Measurements from ENCODE around the gene JMJD8.

Gene JMJD8

GRCh38 chr16:638034-638543 lies 46.0 kb downstream of the JMJD8 start:
- no peak for DNase-seq

- DNase-seq = peak; percentile 92
These were observed 46.8 kb downstream of the JMJD8 start for GRCh38 chr16:637081-638018.

- peak; percentile 96 for DNase-seq
These were observed 47.7 kb downstream of the JMJD8 start, which contains the start of gene METTL26 for GRCh38 chr16:636206-637080. METTL26 (minus strand) TSS chr16:636305; CDS start chr16:636290, 15 bp downstream.

GRCh38 chr16:635573-636205 lies 48.4 kb downstream of the JMJD8 start:
- no peak for DNase-seq

GRCh38 chr16:634996-635395 lies 49.1 kb downstream of the JMJD8 start:
- DNase-seq = no peak

- DNase-seq = no peak
These were observed 50.0 kb downstream of the JMJD8 start for GRCh38 chr16:634051-634670.

- no peak for DNase-seq
These were observed 50.6 kb downstream of the JMJD8 start for GRCh38 chr16:633336-634050.

GRCh38 chr16:632486-633335 lies 51.4 kb downstream of the JMJD8 start:
- no peak for DNase-seq

GRCh38 chr16:631808-632358 lies 52.3 kb downstream of the JMJD8 start:
- DNase-seq = no peak

Measured in fibroblast of skin of scalp (primary cell).